Amniotic stem cell (primary cell): ENCODE data around the gene THSD4.
"Not testable (repeated sequence)": the region's sequence is repeated elsewhere in the genome, so short reads cannot be mapped to it uniquely, and the experiment has no call there.

ENCODE experiments used
- DNase-seq: peaks from one replicate; lab custom pipeline; 2025; lab: John Stamatoyannopoulos, UW

Gene THSD4

DNA sequence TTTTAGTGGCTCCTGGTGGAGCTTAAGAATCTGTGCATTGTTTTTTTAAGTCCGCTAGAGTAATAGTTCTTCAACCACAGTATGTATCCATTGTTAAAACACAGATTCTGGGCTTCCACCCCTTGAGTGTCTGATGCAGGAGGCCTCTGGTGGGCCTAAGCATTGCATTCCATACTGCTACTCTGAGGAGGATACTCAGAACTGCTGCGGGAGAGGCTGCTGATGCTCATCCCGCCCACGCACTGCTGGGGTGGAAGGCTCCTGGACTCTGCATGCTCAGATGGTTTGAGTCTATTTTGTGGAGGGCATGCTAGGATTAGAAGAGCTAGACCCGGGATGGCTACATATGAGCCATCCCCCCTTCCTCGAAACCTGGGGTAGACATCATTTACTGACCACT is 74.4 kb downstream of the THSD4 start:
- no peak for DNase-seq

DNA sequence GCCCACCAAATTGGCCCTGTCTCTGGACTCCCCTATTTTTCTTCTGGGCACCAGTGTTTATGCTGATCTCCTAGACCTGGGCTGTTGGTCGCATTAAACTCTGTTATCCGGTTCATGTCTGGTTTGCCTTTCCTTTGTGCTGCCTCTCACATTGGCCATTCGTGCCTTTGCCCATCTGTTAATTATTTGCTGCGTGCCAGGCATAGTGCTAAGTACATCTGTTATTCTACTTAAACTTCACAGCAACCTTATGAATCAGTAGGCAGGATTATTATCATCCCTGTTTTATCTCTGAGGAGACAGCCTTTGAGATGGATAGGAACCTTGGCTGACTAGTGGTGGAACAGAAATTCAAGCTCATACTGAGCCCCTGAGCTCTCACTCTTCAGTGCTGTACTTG is 76.0 kb downstream of the THSD4 start:
- no peak for DNase-seq

DNA sequence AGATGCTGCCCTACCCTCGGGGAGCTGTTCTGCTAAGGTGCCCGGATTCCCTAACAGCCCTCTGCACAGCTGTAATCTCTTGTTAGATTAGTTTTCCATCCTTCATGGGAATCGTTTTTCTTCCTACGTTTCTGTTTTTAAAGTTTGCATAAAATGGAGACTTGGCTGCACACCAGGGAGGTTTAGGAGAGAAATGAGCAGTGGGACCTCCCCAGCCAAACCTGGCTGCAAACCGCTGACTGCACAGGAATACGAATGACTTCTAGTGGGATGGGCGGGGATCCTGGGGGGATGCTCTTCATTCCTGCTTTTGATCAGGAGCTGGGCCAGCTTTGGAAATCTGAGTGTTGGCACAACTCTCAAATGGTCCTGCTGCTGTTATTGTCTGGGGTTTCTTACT is 77.5 kb downstream of the THSD4 start:
- DNase-seq = no peak

DNA sequence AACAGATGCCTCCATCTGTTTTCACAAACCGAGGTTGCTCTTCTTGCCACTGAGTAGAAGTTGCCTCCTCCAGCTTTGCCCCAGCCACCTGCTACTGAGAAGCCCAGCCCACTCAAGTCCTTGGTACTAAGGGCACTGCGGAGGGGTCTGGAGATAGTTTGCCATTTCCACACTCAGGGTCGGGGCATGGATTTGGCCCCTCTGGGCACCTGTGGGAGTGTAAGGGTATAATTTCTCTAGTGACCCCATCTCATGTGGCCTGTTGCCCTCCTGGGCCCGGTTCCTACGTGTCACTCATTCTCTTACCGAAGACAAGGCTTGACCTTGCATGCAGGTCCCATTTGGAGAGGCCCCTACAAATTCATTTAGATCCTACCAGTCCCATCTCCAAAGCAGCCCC is 79.0 kb downstream of the THSD4 start:
- no peak for DNase-seq

DNA sequence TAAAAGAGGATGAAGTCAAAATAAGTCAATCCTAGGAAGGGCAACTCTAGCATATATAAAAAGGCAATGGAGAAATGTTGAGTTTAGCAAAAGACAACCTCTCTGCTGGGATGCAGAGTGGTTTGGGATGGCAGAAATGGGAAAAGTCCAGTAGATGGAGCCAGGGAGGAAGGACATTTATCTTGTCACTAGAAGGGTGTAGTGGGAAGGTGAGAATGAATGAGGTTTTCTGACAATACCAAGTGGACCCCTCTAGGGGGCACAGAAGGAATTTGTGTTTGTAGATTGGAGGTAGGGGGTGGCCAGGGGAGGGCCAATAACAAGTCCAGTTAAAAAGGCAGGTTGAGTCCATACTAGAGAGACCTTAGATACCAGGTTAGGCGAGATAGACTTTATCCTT is 80.0 kb downstream of the THSD4 start:
- no peak for DNase-seq

DNA sequence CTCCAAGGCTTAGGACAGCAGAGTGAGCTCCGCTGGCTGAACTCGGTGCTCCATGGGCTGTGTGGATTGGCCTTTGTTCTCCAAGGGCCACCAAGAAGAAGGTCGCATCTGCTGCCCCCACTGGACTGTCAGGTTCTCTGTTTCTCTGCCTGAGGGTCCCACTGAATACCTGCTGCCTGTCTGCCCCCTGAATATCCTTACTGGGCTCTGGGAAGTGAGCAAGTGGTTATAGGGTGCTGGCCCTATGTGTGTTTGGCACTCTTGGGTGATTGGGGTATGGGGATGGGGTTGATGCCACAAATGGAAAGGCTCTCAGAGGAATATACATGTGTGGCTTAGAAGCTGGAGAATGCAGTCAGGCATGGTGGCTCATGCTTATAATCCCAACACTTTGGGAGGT is 82.3 kb downstream of the THSD4 start:
- no peak for DNase-seq

DNA sequence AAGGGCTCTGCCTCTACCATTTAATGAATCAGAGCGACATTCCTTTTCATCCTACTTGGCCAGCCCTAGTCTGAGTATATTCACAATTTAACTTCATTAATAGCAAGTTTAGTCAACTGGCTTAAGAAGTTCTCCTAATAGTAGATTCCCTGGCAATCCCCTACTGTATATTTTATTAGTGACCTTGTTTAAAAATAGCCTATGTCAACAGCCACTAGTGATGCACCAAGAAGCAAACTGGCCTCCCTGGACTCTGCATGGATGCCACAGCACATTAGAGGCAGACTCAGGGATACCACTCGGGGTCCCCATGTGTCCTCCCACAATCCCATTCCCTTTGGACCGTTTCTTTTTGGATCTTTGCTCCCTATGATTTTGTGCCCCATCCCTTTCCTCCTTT is 83.6 kb downstream of the THSD4 start:
- DNase-seq = no peak

DNA sequence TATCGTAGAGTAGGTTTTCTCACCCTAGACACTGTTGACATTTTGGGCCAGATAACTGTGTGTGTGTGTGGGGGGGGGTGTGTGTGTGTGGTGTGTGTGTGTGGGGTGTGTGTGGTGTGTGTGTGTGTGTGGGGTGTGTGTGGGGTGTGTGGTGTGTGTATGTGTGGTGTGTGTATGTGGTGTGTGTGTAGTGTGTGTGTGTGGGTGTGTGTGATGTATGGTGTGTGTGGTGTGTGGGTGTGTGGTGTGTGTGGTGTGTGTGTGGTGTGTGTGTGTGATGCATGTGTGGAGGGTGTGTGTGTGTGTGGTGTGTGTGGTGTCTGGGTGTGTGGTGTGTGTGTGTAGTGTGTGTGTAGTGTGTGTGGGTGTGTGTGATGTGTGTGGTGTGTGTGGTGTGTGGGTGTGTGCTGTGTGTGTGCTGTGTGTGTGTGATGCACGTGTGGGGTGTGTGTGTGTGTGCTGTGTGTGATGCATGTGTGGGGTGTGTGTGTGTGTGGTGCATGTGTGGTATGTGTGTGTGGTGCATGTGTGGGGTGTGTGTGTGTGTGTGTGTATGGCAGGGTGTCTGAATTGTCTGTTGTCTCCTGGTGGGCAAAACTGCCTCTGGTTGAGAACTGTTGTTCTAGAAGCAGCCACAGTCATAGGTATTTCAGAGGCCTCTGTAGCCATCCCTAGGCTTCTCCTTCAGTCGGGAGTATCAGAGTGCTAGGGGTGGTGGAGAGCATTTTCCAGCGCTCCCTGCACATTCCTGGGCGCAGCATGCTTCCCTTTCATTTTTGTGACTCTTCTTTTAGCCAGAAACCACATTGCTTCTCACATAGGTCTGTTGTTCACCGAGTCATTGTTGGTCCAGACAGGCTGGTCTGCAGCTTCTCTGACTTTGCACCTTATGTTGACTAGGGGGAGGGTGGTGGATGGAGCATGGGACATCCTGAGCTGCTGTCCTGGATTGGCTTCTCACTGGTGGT is 84.4 kb downstream of the THSD4 start:
- no peak for DNase-seq

DNA sequence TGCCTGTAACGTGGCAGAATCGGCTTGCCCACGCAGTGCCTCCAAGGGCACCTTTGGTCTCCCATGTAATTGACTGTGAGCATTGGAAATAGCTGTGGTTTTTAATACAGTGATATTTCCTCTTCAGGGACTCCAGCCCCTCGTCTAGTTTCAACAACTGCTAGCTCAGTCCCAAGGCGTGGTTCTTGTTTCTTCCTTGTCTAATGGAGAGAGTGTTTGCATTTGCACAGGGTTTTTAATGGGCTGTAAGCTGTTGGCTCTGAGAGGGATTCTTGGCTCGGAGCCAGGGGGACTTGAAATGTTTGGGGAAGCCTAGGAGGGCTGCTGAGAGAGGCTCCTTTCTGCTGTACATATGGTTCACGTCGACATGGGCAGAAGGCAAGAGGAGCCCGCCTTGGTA is 86.2 kb downstream of the THSD4 start:
- no peak for DNase-seq

DNA sequence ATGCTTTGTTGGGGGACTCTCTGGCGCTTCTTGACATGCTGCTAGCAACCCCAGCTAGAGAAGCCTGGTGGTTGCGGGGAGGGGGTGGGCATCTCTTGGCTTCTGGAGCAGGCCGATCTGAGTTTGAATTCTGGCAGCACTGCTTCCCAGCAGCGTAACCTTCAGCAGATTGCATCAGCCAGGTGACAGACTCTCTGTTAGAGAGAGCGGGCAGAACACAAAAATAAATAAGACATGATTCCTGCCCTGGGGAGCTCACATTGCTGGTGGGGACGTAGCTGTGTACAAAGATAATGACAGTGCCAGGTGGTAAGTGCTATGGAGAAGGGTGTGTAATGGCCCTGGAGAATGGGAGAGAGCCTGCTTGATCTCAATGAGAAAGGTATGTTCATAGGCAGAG is 87.4 kb downstream of the THSD4 start:
- no peak for DNase-seq

DNA sequence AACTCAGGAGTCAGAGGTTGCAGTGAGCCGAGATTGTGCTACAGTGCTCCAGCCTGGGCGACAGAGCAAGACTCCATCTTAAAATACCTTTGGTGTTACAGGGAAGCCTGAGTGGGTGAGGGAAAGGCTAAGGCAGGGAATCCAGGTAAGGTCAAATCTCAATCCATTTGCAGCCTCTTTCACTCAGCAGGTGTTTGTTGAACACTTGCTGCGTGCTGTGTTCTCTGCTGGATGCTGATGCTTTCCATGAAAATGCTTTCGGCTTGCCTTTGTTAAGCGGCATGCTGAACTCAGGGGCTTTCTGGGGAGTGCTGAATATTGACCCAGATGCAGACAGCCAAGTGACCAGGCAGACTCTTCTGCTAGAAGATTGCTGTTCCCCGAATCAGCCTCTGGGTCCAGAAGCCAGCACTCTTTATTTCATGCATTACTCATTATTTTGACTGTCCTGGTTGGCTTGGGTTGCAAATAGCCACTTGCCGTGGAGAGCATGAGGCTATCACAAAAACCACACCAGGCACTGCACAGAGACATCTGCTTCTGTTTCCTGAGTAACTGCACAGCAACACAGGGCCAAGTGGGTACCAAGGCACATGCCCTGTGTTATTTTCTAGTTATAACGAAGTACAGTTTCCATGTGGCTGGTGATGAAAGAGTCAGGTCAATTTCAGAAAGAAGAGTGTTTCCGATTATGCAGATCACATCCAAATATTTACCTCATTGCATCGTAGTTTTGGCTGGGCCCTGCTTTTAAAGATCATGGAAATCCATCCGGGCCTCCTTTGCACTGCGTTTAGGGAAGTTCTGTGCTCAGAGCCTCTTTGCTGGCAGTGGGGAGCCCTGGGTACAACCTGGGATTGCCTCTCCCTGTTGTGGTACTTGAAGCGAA is 88.6 kb downstream of the THSD4 start:
- DNase-seq = no peak

DNA sequence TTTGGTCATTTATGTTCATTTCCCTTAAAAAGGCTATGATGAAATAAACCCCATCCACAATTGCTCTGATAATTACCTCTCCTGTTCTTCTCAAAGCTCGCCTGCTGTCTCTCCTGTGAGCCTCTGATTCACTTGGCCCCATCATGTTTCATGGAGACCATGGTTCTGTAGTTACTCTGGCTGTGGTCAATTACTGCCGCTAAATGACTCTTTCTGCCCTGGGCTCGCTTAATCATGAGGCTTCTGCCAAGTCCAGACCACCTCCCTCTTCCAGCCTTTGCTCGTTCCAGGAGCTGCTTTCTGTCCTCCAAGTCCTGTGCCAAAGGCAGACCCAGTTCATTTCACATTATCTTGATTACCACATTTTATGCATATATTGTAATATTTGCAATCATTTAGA is 91.9 kb downstream of the THSD4 start:
- DNase-seq = no peak

DNA sequence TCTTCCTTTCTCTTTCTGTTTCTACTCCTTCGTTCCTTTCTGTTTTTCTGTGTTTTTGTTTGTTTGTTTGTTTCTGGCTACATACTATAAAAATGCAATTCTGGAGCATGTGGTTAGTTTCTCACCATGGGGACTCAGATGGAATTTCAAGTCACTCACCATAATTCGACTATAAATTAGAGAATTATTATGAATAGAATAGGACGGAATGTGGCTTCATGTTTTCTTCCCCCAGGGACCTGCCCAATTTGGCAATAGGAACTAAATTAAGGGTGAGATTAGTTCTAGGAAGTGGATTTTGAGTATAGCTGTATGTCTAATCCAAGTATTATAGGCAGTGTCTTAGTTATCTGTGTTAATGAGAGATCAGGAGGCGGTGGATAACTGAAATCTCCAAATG is 96.9 kb downstream of the THSD4 start:
- DNase-seq = no peak

DNA sequence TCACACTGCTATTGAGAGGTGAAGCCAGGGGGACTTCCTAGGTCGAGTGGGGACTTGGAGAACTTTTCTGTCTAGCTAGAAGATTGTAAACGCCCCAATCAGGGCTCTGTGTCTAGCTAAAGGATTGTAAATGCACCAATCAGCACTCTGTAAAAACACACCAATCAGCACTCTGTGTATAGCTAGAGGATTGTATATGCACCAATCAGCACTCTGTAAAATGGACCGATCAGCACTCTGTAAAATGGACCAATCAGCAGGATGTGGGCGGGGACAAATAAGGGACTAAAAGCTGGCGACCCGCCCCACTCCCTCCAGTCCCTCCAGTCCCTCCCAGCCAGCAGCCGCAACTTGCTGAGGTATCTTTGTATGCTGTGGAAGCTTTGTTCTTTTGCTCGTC is 98.7 kb downstream of the THSD4 start:
- DNase-seq = not testable (repeated sequence)

DNA sequence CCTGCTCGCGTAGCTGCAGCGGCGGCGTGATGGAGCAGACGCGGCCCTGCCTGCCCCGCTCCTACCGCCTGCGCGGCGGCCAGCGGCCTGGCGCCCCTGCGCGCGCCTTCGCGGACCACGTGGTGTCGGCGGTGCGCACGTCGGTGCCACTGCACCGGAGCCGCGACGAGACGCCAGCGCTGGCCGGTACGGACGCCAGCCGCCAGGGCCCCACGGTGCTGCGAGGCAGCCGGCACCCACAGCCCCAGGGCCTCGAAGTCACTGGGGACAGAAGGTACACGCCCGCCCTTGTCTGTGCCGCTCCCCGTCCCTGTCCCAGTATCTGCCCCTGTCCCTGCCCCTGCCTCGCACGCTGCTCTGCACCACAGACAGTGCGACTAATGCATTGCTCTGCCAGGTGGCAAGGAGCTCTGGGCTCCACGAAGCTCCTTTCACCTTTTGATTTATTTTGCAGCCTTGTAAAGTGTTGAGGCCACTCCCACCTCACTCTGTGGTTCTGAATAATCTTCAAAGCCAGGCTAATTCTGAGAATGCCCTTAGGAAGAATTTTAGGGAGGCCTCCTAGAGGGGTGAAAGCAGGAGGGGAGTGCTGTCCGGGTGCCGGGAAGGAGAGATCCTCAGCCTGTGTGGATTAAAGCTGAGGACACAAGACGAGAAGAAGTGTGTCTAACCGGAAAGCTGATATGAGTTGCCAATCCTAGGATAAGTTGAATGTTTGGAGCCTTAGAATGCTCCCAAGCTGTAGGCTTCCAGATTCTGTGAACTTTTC is 100.0 kb downstream of the THSD4 start:
- DNase-seq = no peak

DNA sequence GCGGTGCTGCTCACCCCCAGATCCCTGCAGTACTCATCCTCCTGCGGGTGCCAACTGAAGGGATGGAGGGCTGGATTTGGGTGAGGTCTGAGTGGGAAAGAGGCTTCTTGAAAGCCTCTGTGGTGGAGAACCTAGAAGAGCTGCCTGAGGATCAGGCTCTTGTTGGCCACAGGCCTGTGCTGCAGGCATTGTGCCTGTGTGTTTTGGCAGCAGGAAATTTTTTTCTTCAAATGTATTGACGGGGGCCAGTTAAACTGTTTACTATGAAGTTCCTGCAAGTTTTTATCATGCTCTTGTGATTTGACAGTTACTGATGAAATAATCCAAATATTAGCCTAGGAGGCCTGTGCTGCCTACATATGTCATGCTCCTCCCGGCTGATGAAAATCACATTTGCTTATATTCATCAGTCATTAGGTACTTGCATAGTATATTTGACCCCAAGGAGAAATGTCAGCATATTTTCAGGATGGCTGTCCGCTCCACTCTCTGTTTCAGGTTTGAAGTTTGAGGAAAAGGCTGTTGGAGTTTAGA is 103.1 kb downstream of the THSD4 start:
- DNase-seq = no peak

DNA sequence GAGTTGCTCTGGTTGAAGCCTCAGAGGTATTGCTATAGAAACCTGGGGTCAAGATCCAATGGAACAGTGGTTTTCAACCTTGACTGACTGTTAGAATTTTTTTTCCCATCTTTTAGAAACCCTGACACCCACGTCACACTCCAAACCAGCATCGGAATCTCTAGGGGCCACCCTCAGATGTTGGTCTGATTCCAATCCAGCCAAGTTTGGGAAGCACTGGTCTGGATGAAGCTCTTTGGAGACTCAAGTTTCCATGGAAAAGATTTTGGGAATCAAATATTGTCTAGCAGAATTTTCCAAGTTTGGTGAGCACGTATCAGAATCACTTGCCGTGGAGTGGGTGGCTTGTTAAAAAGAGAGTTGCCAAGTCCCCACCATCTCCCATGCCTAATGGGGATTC is 103.8 kb downstream of the THSD4 start:
- no peak for DNase-seq

DNA sequence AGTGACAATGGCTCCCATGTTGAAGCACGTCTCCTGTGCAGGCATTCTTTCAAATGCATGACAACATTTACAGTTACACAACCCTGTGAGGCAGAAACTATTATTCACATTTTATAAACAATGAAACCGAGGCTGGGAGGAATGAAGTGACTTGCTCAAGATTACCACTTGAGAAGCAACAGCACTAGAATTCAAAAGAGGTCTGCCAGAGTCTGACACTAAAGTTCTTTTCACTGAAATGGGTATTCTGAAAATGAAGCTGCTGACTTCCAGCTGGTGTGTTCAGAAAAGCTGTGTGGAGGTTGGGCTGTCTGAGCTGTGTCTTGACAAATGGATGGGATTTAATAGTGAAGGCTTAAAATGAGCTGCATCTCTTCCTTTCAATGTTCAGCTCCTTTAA is 104.4 kb downstream of the THSD4 start:
- DNase-seq = no peak

DNA sequence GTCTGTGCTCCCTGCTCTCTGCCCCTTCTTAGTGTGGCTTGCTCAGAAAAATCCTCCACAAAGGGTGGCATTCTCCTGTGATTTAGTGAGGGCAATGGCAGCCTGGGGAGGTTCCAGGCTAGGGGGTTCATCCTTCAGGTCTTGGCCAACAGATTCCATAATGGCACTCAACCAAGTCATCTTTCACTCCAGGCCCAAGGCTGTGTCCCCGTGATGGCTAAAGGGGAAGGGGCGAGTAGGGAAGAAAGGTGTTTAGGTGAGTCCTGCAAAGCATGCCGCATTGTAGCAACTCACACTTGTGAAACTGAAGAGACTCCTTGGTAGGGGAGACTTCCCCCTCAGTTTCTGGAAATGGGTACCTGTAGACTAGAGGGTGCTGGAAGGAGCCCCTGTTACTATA is 105.6 kb downstream of the THSD4 start:
- DNase-seq = no peak

DNA sequence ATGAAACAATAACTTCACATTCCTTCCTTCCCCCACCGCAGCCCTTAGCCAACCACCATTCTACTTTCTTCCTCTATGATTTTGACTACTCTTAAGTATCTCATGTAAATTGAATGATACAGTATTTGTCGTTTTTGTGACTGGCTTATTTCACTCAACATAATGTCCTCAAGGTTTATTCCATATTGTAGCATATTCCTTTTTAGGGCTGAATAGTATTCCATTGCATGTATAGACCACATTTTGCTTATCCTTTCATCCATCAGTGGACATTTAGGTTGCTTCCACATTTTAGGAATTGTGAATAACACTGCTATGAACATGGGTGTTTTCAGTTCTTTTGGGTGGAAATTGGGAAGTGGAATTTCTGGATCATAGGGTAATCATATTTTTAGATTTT is 106.1 kb downstream of the THSD4 start:
- DNase-seq = no peak

DNA sequence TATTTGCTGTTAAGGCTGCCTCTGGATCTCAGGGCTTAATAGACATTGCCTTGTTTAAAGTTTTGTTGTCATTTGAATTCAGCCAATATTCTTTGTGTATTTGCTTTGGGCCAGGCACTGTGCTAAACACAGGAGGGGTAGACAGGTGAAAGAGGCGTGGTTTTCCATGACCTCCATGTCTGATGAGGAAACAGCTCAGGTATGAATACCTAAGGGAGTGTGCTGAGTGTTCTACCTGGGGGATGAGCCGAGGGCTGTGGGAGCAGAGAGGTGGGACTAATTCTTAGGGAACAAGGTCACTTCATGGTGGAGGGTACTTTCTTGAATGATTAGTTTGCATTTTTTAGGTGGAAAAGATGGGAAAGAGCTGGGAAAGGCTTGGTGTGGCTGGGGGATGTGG is 108.2 kb downstream of the THSD4 start:
- no peak for DNase-seq

DNA sequence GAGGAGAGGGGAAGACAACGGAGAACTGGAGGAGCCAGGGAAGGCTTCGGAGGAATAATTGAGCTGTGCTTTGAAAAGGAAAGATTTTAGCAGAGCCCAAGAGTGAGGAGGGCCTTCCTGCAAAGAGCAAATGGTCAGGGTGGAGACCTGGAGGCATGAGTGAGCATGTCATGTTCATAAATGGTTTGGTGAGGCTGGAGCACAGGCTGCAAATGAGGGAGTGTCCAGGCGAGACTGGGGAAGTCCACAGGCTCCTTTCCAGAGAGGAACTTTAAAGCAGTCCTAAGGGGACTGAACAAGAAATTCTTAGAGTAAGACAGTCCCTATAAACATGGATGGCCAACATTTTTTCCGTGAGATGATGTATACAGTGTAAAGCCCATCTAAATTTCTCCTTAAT is 108.8 kb downstream of the THSD4 start:
- no peak for DNase-seq
